ENCODE results near the gene PAN2. TPM values are rescaled to one million over a fixed set of nuclear protein-coding genes. Genes with fewer than 3 reads are reported as not detected.

Gene PAN2

GRCh38 chr12:56267443-56268071 is 66.2 kb downstream of the PAN2 start:
- Histone ChIP-seq H2BK120ac (ENCODE audit: low read depth, low read length) (no peak overlapping the region), H3K79me1 (ENCODE audit: low read length) (no peaks in the 10 kb centered on the region), H3K4me1 (ENCODE audit: control insufficient read depth, low read depth, low read length) (no peaks in the 10 kb centered on the region), H4K5ac (ENCODE audit: low read length) (no peak overlapping the region), H4K8ac (ENCODE audit: low read depth, low read length) (no peak overlapping the region), H3K79me2 (ENCODE audit: control insufficient read depth, insufficient read depth, low read length) (no peaks in the 10 kb centered on the region), H3K27ac (ENCODE audit: low read depth, low read length) (no peak overlapping the region), H3K56ac (ENCODE audit: low read length) (peak overlapping the region; percentile 47), H3K27me3 (ENCODE audit: insufficient read depth, low read length, poor library complexity) (no peaks in the 10 kb centered on the region), H3K18ac (ENCODE audit: low read length) (no peak overlapping the region), H2AK5ac (ENCODE audit: low read length) (no peak overlapping the region), H2BK5ac (ENCODE audit: low read length) (no peak overlapping the region), H3K4ac (ENCODE audit: low read depth, low read length) (no peak overlapping the region), H3K4me3 (ENCODE audit: low read length) (peak overlapping the region; percentile 28), H3K23ac (ENCODE audit: low read length) (no peak overlapping the region), H3K36me3 (ENCODE audit: control insufficient read depth, insufficient read depth, low read length) (no peaks in the 10 kb centered on the region), H2BK15ac (replicated peaks; ENCODE audit: low read depth) (no peak overlapping the region), H3K9ac (ENCODE audit: low read length) (peak overlapping the region; percentile 33), H3K4me2 (ENCODE audit: low read length) (peak overlapping the region; percentile 20)
- WGBS (ENCODE audit: extremely low coverage, insufficient coverage, low lambda C conversion rate), result no CpG with 5 or more reads among the region's 21 CpGs
- peak; percentile 40 for DNase-seq

- H2AK5ac ChIP-seq (ENCODE audit: low read length), result no peak within 1 kb of the TSS
- no peaks in the 10 kb centered on the region for H3K4me1 ChIP-seq (ENCODE audit: control insufficient read depth, low read depth, low read length)
- no peak within 1 kb of the TSS for H4K8ac ChIP-seq (ENCODE audit: low read depth, low read length)
- H3K27ac ChIP-seq (ENCODE audit: low read depth, low read length), result peak within 1 kb of the TSS; percentile 68
- H3K79me1 ChIP-seq (ENCODE audit: low read length), result no peaks in the 10 kb centered on the region
- peak within 1 kb of the TSS; percentile 92 for H3K9ac ChIP-seq (ENCODE audit: low read length)
- no peak within 1 kb of the TSS for H3K23ac ChIP-seq (ENCODE audit: low read length)
- peak within 1 kb of the TSS; percentile 97 for H3K56ac ChIP-seq (ENCODE audit: low read length)
- peak within 1 kb of the TSS; percentile 68 for H3K4me2 ChIP-seq (ENCODE audit: low read length)
- H3K4me3 ChIP-seq (ENCODE audit: low read length), result peak within 1 kb of the TSS; percentile 73
- no peak within 1 kb of the TSS for H2BK15ac ChIP-seq (replicated peaks; ENCODE audit: low read depth)
- no CpG with 5 or more reads among the region's 68 CpGs for WGBS (ENCODE audit: extremely low coverage, insufficient coverage, low lambda C conversion rate)
- no peaks in the 10 kb centered on the region for H3K27me3 ChIP-seq (ENCODE audit: insufficient read depth, low read length, poor library complexity)
- H3K79me2 ChIP-seq (ENCODE audit: control insufficient read depth, insufficient read depth, low read length), result no peaks in the 10 kb centered on the region
- H2BK120ac ChIP-seq (ENCODE audit: low read depth, low read length), result no peak within 1 kb of the TSS
- H4K5ac ChIP-seq (ENCODE audit: low read length), result no peak within 1 kb of the TSS
- DNase-seq, result peak; percentile 96
- H3K36me3 ChIP-seq (ENCODE audit: control insufficient read depth, insufficient read depth, low read length), result no peaks in the 10 kb centered on the region
- H2BK5ac ChIP-seq (ENCODE audit: low read length), result peak within 1 kb of the TSS; percentile 48
- no peak within 1 kb of the TSS for H3K4ac ChIP-seq (ENCODE audit: low read depth, low read length)
- no peak within 1 kb of the TSS for H3K18ac ChIP-seq (ENCODE audit: low read length)
Observed at GRCh38 chr12:56266693-56267442, 66.9 kb downstream of the PAN2 start, which contains the start of gene COQ10A. Gene COQ10A (plus strand): TSS chr12:56266942. CDS start chr12:56267119, 177 bp downstream.

Small RNAs within 50 kb of the gene (small RNA-seq; reads per million reads assigned to genes)
- not detected for gene RNU7-40P (ENCODE audit: insufficient read depth)

Data from mesendoderm (in vitro differentiated cells).